Fibroblast of lung (primary cell): ENCODE data around the gene GMPR. TPM values are rescaled to one million over a fixed set of nuclear protein-coding genes. Genes with fewer than 3 reads are reported as not detected.
A peak's percentile ranks its signal among the peaks of the same experiment; 100 is the strongest.

Experiments
- DNase-seq, 2 donors: peaks; one replicate each; pipeline versions ENCODE4 v3.0.0 to v3.0.0-alpha.2; 2010; ENCODE audit warnings: low read depth in 2 of 2
- H2AFZ ChIP-seq: 2 replicates; pipeline ENCODE4 v1.5.1; 2012; ENCODE audit warnings: low read length, control low read depth, inconsistent platforms
- H3K27ac ChIP-seq: 2 replicates; pipeline ENCODE4 v1.5.1; 2011; ENCODE audit warnings: low read length, control low read depth; ENCODE audit not compliant: insufficient read depth
- H3K27me3 ChIP-seq: 2 replicates; pipeline ENCODE4 v1.5.1; 2011; ENCODE audit warnings: mild to moderate bottlenecking, low read length; ENCODE audit not compliant: control insufficient read depth, insufficient read depth
- H3K36me3 ChIP-seq: 2 replicates; pipeline ENCODE4 v1.5.1; 2011; ENCODE audit warnings: low read length; ENCODE audit not compliant: control insufficient read depth, insufficient read depth
- H3K4me1 ChIP-seq: 2 replicates; pipeline ENCODE4 v1.5.1; 2011; ENCODE audit warnings: low read length; ENCODE audit not compliant: control insufficient read depth, insufficient read depth; ENCODE audit errors: extremely low read depth
- H3K4me2 ChIP-seq: 2 replicates; pipeline ENCODE4 v1.5.1; 2011; ENCODE audit warnings: low read length, control low read depth; ENCODE audit not compliant: insufficient read depth; ENCODE audit errors: extremely low read depth
- H3K4me3 ChIP-seq, 4 experiments: fragments of 200-600 bp in 1 of 4; sonication (generic) in 1 of 4; replicated peaks in 1 of 4; 2 replicates each; pipeline ENCODE4 v1.5.1; 2011 to 2016; ENCODE audit warnings: low read length in 4 of 4, low read depth in 3 of 4, mild to moderate bottlenecking in 3 of 4, control low read depth in 2 of 4, inconsistent platforms in 1 of 4, mixed read lengths in 1 of 4; ENCODE audit not compliant: insufficient read depth in 1 of 4; ENCODE audit errors: control extremely low read depth in 1 of 4
- H3K79me2 ChIP-seq: 2 replicates; pipeline ENCODE4 v1.5.1; 2012; ENCODE audit warnings: mild to moderate bottlenecking, low read length, inconsistent platforms; ENCODE audit not compliant: control insufficient read depth, insufficient read depth
- H3K9ac ChIP-seq: 2 replicates; pipeline ENCODE4 v1.5.1; 2011; ENCODE audit warnings: mild to moderate bottlenecking, low read length, control low read depth; ENCODE audit not compliant: insufficient read depth
- H3K9me3 ChIP-seq: 2 replicates; pipeline ENCODE4 v1.5.1; 2012; ENCODE audit warnings: low read depth, low read length; ENCODE audit not compliant: control insufficient read depth, insufficient read depth
- H4K20me1 ChIP-seq: 2 replicates; pipeline ENCODE4 v1.5.1; 2011; ENCODE audit warnings: low read length; ENCODE audit not compliant: control insufficient read depth, insufficient read depth; ENCODE audit errors: extremely low read depth
- EZH2 ChIP-seq: IDR thresholded peaks from 2 replicates; pipeline ENCODE4 v1.5.1; 2012; ENCODE audit warnings: low read length, control low read depth, mild to moderate bottlenecking; ENCODE audit errors: missing control alignments
- polyA plus RNA-seq, 2 donors: library from polyadenylated mRNA; depleted of rRNA in 1 of 2; stranded (reverse) in 1 of 2; unstranded in 1 of 2; fragments of >200 nt; gene quantifications; 2 replicates each; pipeline ENCODE4 v1.2.1, GENCODE V29; 2011 to 2012; ENCODE audit warnings: missing spikeins in 1 of 2
- total RNA-seq: library from RNA; depleted of rRNA; stranded (reverse); fragments of >200 nt; gene quantifications from 2 replicates; pipeline ENCODE4 v1.2.1, GENCODE V29; 2014
- TF ChIP-seq, protein P1 (sequence below), 2 donors: IDR thresholded peaks in 1 of 2; conservative IDR thresholded peaks in 1 of 2; 1 replicate in 1 of 2; 2 replicates in 1 of 2; pipeline ENCODE4 v1.5.1; 2011 to 2012; ENCODE audit warnings: low read length in 2 of 2, control low read depth in 1 of 2, inconsistent platforms in 1 of 2, low read depth in 1 of 2, mild to moderate bottlenecking in 1 of 2

Gene GMPR
- total and polyA plus RNA-seq, 2 donors (not counting 1 experiment from before 2014, with no cell fraction given): 13.2 to 16.4 TPM

DNA sequence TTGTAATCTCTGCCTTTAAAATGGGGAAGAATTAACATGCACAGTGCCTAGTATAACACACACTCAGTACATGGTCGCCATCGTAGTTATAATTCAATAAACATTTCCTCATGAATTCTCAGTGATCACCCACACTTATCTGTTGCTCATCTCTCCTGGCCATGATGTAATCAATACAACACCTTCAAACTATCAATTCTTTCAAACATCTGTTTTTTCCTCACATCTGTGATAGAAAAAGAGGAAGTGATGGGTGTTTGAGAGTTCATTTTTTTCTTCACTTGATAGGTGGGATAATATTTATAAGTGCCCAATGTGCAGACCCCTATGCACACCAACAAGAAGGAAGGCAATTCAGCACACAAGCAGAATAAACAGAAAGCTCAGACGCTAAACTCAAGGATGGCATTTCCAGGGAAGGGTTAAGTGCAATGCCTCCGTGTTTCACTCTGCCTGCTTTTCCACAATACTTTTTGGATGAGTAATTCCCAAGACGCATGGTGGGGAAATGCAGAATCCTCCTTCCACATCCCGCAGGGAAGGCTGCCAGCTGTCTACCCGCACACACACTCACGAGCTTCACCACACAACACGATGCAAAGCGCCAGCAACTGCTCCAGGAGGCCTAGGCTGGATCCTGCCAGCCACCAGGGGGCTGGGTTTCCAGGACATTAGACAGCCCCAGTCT, 100.3 kb downstream of the GMPR start:
- Histone ChIP-seq H3K27me3 (no peaks in the 10 kb centered on the region), H3K36me3 (no peaks in the 10 kb centered on the region), H3K4me2 (peak overlapping the region; percentile 87), H3K4me1 (peaks cover 46% of the 10 kb centered on the region), H2AFZ (no peak overlapping the region), H3K9me3 (no peaks in the 10 kb centered on the region), H3K27ac (peak overlapping the region; percentile 79), H4K20me1 (no peaks in the 10 kb centered on the region), H3K9ac (no peak overlapping the region), H3K4me3 (no peak overlapping the region), H3K79me2 (no peaks in the 10 kb centered on the region)
- DNase-seq: peak; percentile 99 to 100
- TF ChIP-seq EZH2: no peak
- TF ChIP-seq, protein P1, sequence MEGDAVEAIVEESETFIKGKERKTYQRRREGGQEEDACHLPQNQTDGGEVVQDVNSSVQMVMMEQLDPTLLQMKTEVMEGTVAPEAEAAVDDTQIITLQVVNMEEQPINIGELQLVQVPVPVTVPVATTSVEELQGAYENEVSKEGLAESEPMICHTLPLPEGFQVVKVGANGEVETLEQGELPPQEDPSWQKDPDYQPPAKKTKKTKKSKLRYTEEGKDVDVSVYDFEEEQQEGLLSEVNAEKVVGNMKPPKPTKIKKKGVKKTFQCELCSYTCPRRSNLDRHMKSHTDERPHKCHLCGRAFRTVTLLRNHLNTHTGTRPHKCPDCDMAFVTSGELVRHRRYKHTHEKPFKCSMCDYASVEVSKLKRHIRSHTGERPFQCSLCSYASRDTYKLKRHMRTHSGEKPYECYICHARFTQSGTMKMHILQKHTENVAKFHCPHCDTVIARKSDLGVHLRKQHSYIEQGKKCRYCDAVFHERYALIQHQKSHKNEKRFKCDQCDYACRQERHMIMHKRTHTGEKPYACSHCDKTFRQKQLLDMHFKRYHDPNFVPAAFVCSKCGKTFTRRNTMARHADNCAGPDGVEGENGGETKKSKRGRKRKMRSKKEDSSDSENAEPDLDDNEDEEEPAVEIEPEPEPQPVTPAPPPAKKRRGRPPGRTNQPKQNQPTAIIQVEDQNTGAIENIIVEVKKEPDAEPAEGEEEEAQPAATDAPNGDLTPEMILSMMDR (conservative IDR thresholded peaks at IDR 0.05 in 1 of 2, IDR thresholded peaks at IDR 0.05 in 1 of 2; ENCODE audit: low read depth in 1 of 2, low read length in 2 of 2): peak; percentile 72 to 79

DNA sequence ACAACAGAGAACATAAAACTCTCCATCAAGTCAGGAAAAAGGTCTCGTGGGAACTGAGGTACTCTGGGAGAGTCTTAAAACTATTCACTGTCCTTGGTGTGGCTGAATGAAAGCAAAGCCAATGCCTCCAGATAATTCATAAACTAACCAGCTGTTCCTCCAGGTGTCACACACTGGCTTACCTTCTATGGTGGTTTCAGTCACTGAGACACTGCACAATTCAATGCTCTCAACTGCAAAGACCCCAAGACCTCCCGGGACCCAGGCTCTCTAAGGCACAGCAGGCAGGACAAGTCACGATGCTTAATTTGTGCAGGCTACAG, 100.8 kb downstream of the GMPR start:
- Histone ChIP-seq H3K9me3 (no peaks in the 10 kb centered on the region), H3K27ac (peak overlapping the region; percentile 79), H3K4me2 (no peak overlapping the region), H3K4me3 (no peak overlapping the region), H3K79me2 (no peaks in the 10 kb centered on the region), H2AFZ (no peak overlapping the region), H4K20me1 (no peaks in the 10 kb centered on the region), H3K4me1 (peaks cover 43% of the 10 kb centered on the region), H3K9ac (no peak overlapping the region), H3K36me3 (no peaks in the 10 kb centered on the region), H3K27me3 (no peaks in the 10 kb centered on the region)
- TF ChIP-seq, protein P1 (conservative IDR thresholded peaks at IDR 0.05 in 1 of 2, IDR thresholded peaks at IDR 0.05 in 1 of 2; ENCODE audit: low read depth in 1 of 2, low read length in 2 of 2): no peak
- no peak for TF ChIP-seq EZH2
- DNase-seq: no peak

DNA sequence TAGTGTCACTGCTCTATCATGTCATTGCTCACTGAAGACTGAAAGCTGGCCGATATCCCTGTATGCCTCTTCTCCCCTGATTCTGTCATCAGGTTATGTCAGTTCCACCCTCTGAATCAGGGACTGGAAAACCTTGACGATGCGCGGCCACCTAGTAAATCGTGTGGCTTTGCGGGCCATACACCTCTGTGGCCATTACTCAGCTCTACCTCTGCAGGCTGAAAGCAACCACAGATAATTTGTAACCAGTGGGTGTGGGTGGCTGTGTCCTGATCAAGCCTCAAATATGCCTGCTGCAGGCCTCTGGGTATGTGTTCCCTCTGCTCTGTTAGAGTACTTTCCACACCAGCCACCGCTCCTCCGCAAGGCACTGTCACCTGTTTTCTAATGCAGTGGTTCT, 105.2 kb downstream of the GMPR start:
- Histone ChIP-seq H3K4me3 (no peak overlapping the region), H3K27me3 (no peaks in the 10 kb centered on the region), H3K9ac (no peak overlapping the region), H2AFZ (no peak overlapping the region), H3K36me3 (no peaks in the 10 kb centered on the region), H3K4me2 (no peak overlapping the region), H4K20me1 (no peaks in the 10 kb centered on the region), H3K4me1 (peaks cover 19% of the 10 kb centered on the region), H3K27ac (no peak overlapping the region), H3K79me2 (no peaks in the 10 kb centered on the region), H3K9me3 (no peaks in the 10 kb centered on the region)
- DNase-seq: peak in 1 of 2 donors; percentile 67
- no peak for TF ChIP-seq EZH2
- TF ChIP-seq, protein P1 (conservative IDR thresholded peaks at IDR 0.05 in 1 of 2, IDR thresholded peaks at IDR 0.05 in 1 of 2; ENCODE audit: low read depth in 1 of 2, low read length in 2 of 2): no peak
